A673 (cell line): ENCODE data around the gene DNM2.

Source experiments
- CTCF ChIP-seq: fragments of 300-800, 200-600 bp; sonication (generic); conservative IDR thresholded peaks from 2 replicates; pipeline ENCODE4 v1.5.1; 2017; ENCODE audit warnings: low read depth, mild to moderate bottlenecking, antibody characterized with exemption, low read length, moderate library complexity, mixed read lengths
- EZH2 ChIP-seq: fragments of 200-600 bp; sonication (generic); IDR thresholded peaks from 2 replicates; pipeline ENCODE4 v1.6.1; 2017; ENCODE audit warnings: borderline replicate concordance, low read depth, mild to moderate bottlenecking, mixed read lengths, antibody characterized with exemption, low read length; ENCODE audit not compliant: poor library complexity, severe bottlenecking

- TF ChIP-seq EZH2 (no peak), CTCF (no peak)
Observed at GRCh38 chr19:10788146-10788545, 70.3 kb downstream of the DNM2 start.
